DND-41 (cell line): ENCODE data around the gene DOK6.

Experiments
- EZH2 ChIP-seq: IDR thresholded peaks from 3 replicates; pipeline ENCODE4 v1.6.1; 2012; ENCODE audit warnings: borderline replicate concordance, low read depth, mild to moderate bottlenecking, moderate library complexity, low read length, inconsistent platforms; ENCODE audit not compliant: severe bottlenecking
- TF ChIP-seq, protein P1 (sequence below): IDR thresholded peaks from 2 replicates; pipeline ENCODE4 v1.5.1; 2012; ENCODE audit warnings: borderline replicate concordance, low read length, moderate library complexity, mild to moderate bottlenecking; ENCODE audit not compliant: poor library complexity, severe bottlenecking; ENCODE audit errors: extremely low read depth

GRCh38 chr18:69357590-69357989, 43.1 kb upstream of the DOK6 start:
- TF ChIP-seq, protein P1, sequence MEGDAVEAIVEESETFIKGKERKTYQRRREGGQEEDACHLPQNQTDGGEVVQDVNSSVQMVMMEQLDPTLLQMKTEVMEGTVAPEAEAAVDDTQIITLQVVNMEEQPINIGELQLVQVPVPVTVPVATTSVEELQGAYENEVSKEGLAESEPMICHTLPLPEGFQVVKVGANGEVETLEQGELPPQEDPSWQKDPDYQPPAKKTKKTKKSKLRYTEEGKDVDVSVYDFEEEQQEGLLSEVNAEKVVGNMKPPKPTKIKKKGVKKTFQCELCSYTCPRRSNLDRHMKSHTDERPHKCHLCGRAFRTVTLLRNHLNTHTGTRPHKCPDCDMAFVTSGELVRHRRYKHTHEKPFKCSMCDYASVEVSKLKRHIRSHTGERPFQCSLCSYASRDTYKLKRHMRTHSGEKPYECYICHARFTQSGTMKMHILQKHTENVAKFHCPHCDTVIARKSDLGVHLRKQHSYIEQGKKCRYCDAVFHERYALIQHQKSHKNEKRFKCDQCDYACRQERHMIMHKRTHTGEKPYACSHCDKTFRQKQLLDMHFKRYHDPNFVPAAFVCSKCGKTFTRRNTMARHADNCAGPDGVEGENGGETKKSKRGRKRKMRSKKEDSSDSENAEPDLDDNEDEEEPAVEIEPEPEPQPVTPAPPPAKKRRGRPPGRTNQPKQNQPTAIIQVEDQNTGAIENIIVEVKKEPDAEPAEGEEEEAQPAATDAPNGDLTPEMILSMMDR, result no peak
- TF ChIP-seq EZH2, result no peak
